ENCODE data around the gene TGFBR1.
"Not testable (repeated sequence)": the region's sequence is repeated elsewhere in the genome, so short reads cannot be mapped to it uniquely, and the experiment has no call there.

The TGFBR1 gene

GRCh38 chr9:99093492-99093791 is 11.5 kb upstream of the TGFBR1 start:
- Mint-ChIP-seq H3K27ac (peak overlapping the region; percentile 93 to 96), H3K27me3 (no peaks in the 10 kb centered on the region), H3K4me3 (peak overlapping the region in 1 of 2 donors; percentile 76), H3K9me3 (no peaks in the 10 kb centered on the region), H3K4me1 (peaks cover 38% of the 10 kb centered on the region)
- peak; percentile 53 to 58 for DNase-seq
- peak; percentile 78 for ATAC-seq

- ATAC-seq (no peak), DNase-seq (no peak)
- Mint-ChIP-seq H3K4me3 (no peak overlapping the region), H3K27me3 (no peaks in the 10 kb centered on the region), H3K4me1 (peaks cover 38% of the 10 kb centered on the region), H3K27ac (no peak overlapping the region), H3K9me3 (peaks cover 0 to 12% of the 10 kb centered on the region in 2 donors)
Observed at GRCh38 chr9:99095565-99095964, 9.3 kb upstream of the TGFBR1 start.

GRCh38 chr9:99096409-99096808 is 8.5 kb upstream of the TGFBR1 start:
- H3K9me3 Mint-ChIP-seq, result peaks cover 0 to 12% of the 10 kb centered on the region in 2 donors
- H3K27ac Mint-ChIP-seq, result no peak overlapping the region
- H3K4me3 Mint-ChIP-seq, result no peak overlapping the region
- DNase-seq, result no peak
- no peak for ATAC-seq
- no peaks in the 10 kb centered on the region for H3K27me3 Mint-ChIP-seq
- peaks cover 33% of the 10 kb centered on the region for H3K4me1 Mint-ChIP-seq

GRCh38 chr9:99099806-99100585 is 4.9 kb upstream of the TGFBR1 start:
- peaks cover 21% of the 10 kb centered on the region for H3K4me1 Mint-ChIP-seq
- H3K27ac Mint-ChIP-seq, H3K4me3 Mint-ChIP-seq, ATAC-seq, DNase-seq, H3K27me3 Mint-ChIP-seq: not testable (repeated sequence)
- H3K9me3 Mint-ChIP-seq, result peaks cover 0 to 12% of the 10 kb centered on the region in 2 donors

GRCh38 chr9:99101271-99101670 is 3.6 kb upstream of the TGFBR1 start:
- Mint-ChIP-seq H3K27ac (no peak overlapping the region), H3K4me3 (no peak overlapping the region)

GRCh38 chr9:99101812-99102211 is 3.1 kb upstream of the TGFBR1 start:
- no peak for DNase-seq
- Mint-ChIP-seq H3K4me1 (peaks cover 28% of the 10 kb centered on the region), H3K4me3 (no peak overlapping the region), H3K27ac (no peak overlapping the region), H3K27me3 (no peaks in the 10 kb centered on the region), H3K9me3 (peaks cover 0 to 12% of the 10 kb centered on the region in 2 donors)
- no peak for ATAC-seq

More at GRCh38 chr9:99101271-99101670, 3.6 kb upstream of the TGFBR1 start:
- DNase-seq (no peak), ATAC-seq (no peak)
- peaks cover 28% of the 10 kb centered on the region for H3K4me1 Mint-ChIP-seq
- H3K9me3 Mint-ChIP-seq, result peaks cover 0 to 12% of the 10 kb centered on the region in 2 donors
- no peaks in the 10 kb centered on the region for H3K27me3 Mint-ChIP-seq

- Mint-ChIP-seq H3K4me1 (peaks cover 42% of the 10 kb centered on the region), H3K27ac (no peak overlapping the region)
Observed at GRCh38 chr9:99103054-99103895, 1.6 kb upstream of the TGFBR1 start.

GRCh38 chr9:99103901-99104458 is 933 bp upstream of the TGFBR1 start:
- ATAC-seq (no peak), DNase-seq (peak in 1 of 2 donors; percentile 17)
- peaks cover 0 to 12% of the 10 kb centered on the region in 2 donors for H3K9me3 Mint-ChIP-seq
- H3K27ac Mint-ChIP-seq, result peak overlapping the region; percentile 48 to 97
- H3K4me3 Mint-ChIP-seq, result peak overlapping the region; percentile 87 to 93
- peaks cover 49% of the 10 kb centered on the region for H3K4me1 Mint-ChIP-seq
- no peaks in the 10 kb centered on the region for H3K27me3 Mint-ChIP-seq

More at GRCh38 chr9:99103054-99103895, 1.6 kb upstream of the TGFBR1 start:
- peaks cover 0 to 12% of the 10 kb centered on the region in 2 donors for H3K9me3 Mint-ChIP-seq
- DNase-seq (no peak), ATAC-seq (no peak)
- peak overlapping the region; percentile 10 to 93 for H3K4me3 Mint-ChIP-seq
- no peaks in the 10 kb centered on the region for H3K27me3 Mint-ChIP-seq

- Mint-ChIP-seq H3K27ac (peak overlapping the region; percentile 82 to 86), H3K27me3 (no peaks in the 10 kb centered on the region), H3K9me3 (no peaks in the 10 kb centered on the region), H3K4me1 (peaks cover 64% of the 10 kb centered on the region), H3K4me3 (peak overlapping the region; percentile 85 to 87)
- DNase-seq (peak; percentile 51 to 55), ATAC-seq (peak; percentile 48)
Observed at GRCh38 chr9:99105152-99106043, 485 bp downstream of the TGFBR1 start.

- Mint-ChIP-seq H3K27ac (peak overlapping the region; percentile 82 to 86), H3K27me3 (no peaks in the 10 kb centered on the region), H3K4me3 (peak overlapping the region; percentile 85 to 87), H3K4me1 (peaks cover 67% of the 10 kb centered on the region), H3K9me3 (no peaks in the 10 kb centered on the region)
- ATAC-seq (no peak), DNase-seq (no peak)
Observed at GRCh38 chr9:99106044-99106375, 1.1 kb downstream of the TGFBR1 start.

- H3K27ac Mint-ChIP-seq, result peak overlapping the region in 1 of 2 donors; percentile 2
- peak overlapping the region; percentile 54 to 87 for H3K4me3 Mint-ChIP-seq
- DNase-seq (no peak), ATAC-seq (no peak)
- H3K9me3 Mint-ChIP-seq, result no peaks in the 10 kb centered on the region
- peaks cover 77% of the 10 kb centered on the region for H3K4me1 Mint-ChIP-seq
- no peaks in the 10 kb centered on the region for H3K27me3 Mint-ChIP-seq
Observed at GRCh38 chr9:99107421-99107820, 2.5 kb downstream of the TGFBR1 start.

- no peak for DNase-seq
- H3K9me3 Mint-ChIP-seq, result no peaks in the 10 kb centered on the region
- no peak overlapping the region for H3K27ac Mint-ChIP-seq
- ATAC-seq, result no peak
- no peaks in the 10 kb centered on the region for H3K27me3 Mint-ChIP-seq
- H3K4me1 Mint-ChIP-seq, result peaks cover 84% of the 10 kb centered on the region
- H3K4me3 Mint-ChIP-seq, result peak overlapping the region; percentile 54 to 87
Observed at GRCh38 chr9:99108131-99108530, 3.2 kb downstream of the TGFBR1 start.

- H3K4me3 Mint-ChIP-seq, result no peak overlapping the region
- ATAC-seq (no peak), DNase-seq (no peak)
- no peaks in the 10 kb centered on the region for H3K27me3 Mint-ChIP-seq
- H3K27ac Mint-ChIP-seq, result no peak overlapping the region
- H3K4me1 Mint-ChIP-seq, result peaks cover 84% of the 10 kb centered on the region
- no peaks in the 10 kb centered on the region for H3K9me3 Mint-ChIP-seq
Observed at GRCh38 chr9:99109522-99109921, 4.6 kb downstream of the TGFBR1 start.

- peak in 1 of 2 donors; percentile 25 for DNase-seq
- peak; percentile 87 for ATAC-seq
- Mint-ChIP-seq H3K9me3 (no peaks in the 10 kb centered on the region), H3K27ac (no peak overlapping the region), H3K4me3 (peak overlapping the region; percentile 31 to 70), H3K27me3 (no peaks in the 10 kb centered on the region), H3K4me1 (peaks cover 82% of the 10 kb centered on the region)
Observed at GRCh38 chr9:99112750-99113413, 8.0 kb downstream of the TGFBR1 start.
